ENCODE measurements around the gene DAZ1. TPM values are rescaled to one million over a fixed set of nuclear protein-coding genes. Genes with fewer than 3 reads are reported as not detected.
"Not testable (repeated sequence)": the region's sequence is repeated elsewhere in the genome, so short reads cannot be mapped to it uniquely, and the experiment has no call there.

Gene DAZ1
- total RNA-seq (ENCODE audit: low replicate concordance), result not detected in 2 replicates
- long read RNA-seq, result 0 reads

GRCh38 chrY:23198908-23199307 is at the start of gene DAZ1:
Gene DAZ1 (minus strand): TSS chrY:23199008. CDS start chrY:23198800, 208 bp downstream.
- H3K4me3 Mint-ChIP-seq; H3K27me3 Mint-ChIP-seq; DNase-seq (ENCODE audit: extremely low spot score, unreplicated experiment); H3K4me1 Mint-ChIP-seq (ENCODE audit: unreplicated experiment); H3K36me3 Mint-ChIP-seq; H3K9me3 Mint-ChIP-seq; H3K27ac Mint-ChIP-seq: not testable (repeated sequence)

- not testable (repeated sequence) for H3K9me3 Mint-ChIP-seq; H3K36me3 Mint-ChIP-seq; DNase-seq (ENCODE audit: extremely low spot score, unreplicated experiment); H3K27ac Mint-ChIP-seq; H3K4me3 Mint-ChIP-seq; H3K27me3 Mint-ChIP-seq; H3K4me1 Mint-ChIP-seq (ENCODE audit: unreplicated experiment)
Measured at GRCh38 chrY:23219233-23219632, 20.4 kb upstream of the DAZ1 start, which contains the start of gene DAZ2. Gene DAZ2 (plus strand): TSS chrY:23219533. CDS start chrY:23219741, 208 bp downstream.

DNA sequence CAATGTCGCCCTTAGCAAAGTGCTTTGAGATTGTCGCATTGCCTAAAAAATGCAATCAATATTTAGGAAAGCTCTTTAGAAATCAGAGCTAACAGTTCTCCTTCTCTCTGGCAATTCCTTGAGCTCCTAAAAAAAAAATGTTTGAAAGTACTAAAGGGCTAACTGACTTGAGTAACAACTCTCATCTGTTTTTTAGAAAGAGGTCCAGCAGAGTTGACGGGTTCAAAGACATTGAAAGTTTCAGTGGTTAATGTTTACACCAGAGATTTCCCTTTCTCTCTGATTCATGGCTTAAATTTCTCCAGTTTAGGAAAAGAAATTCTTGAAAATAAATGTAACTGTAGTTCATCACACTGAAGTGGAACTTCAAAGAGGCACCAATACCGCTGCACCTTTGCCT is 11.9 kb upstream of the DAZ1 start:
- H3K9me3 Mint-ChIP-seq; H3K4me3 Mint-ChIP-seq; H3K27me3 Mint-ChIP-seq; DNase-seq (ENCODE audit: extremely low spot score, unreplicated experiment); H3K36me3 Mint-ChIP-seq; H3K4me1 Mint-ChIP-seq (ENCODE audit: unreplicated experiment); H3K27ac Mint-ChIP-seq: not testable (repeated sequence)

DNA sequence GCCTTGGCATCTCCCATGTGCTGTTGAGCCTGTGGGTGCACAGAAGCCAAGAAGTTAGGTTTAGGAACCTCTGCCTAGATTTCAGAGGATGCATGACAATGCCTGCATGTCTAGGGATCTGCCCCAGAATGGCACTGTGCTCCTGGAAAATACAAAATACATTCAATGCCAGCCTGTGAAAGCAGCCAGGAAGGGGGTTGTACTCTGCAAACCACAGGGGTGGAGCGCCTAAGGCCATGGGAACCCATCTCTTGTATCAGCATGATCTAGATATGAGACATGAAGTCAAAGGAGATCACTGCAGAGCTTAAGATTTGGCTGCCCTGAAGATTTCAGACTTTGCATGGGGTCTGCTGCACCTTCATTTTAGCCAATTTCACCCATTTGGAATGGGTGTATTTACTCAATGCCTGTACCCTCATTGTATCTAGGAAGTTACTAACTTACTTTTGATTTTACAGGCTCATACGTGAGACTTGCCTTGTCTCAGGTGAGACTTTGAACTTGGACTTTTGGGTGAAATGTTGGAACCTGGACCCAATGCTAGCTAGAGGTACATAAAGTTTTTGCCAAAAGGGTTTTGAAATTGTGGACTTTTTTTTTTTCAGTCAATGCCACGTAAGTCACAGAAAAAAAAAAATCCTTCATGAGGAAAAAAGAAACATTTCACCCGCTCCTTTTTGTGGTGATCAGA is 11.1 kb upstream of the DAZ1 start:
- not testable (repeated sequence) for H3K36me3 Mint-ChIP-seq; H3K9me3 Mint-ChIP-seq; H3K27ac Mint-ChIP-seq; H3K4me3 Mint-ChIP-seq; DNase-seq (ENCODE audit: extremely low spot score, unreplicated experiment); H3K27me3 Mint-ChIP-seq; H3K4me1 Mint-ChIP-seq (ENCODE audit: unreplicated experiment)

GRCh38 chrY:23207455-23207854 is 8.6 kb upstream of the DAZ1 start:
- H3K4me3 Mint-ChIP-seq; H3K4me1 Mint-ChIP-seq (ENCODE audit: unreplicated experiment); H3K9me3 Mint-ChIP-seq; H3K36me3 Mint-ChIP-seq; H3K27me3 Mint-ChIP-seq; H3K27ac Mint-ChIP-seq; DNase-seq (ENCODE audit: extremely low spot score, unreplicated experiment): not testable (repeated sequence)

Other genes with a start within 250 kb of the DAZ1 start
- not detected in 2 replicates for gene BPY2, start 214.7 kb downstream of the DAZ1 start, total RNA-seq (ENCODE audit: low replicate concordance)
- gene DAZ2, start 20.5 kb upstream of the DAZ1 start, total RNA-seq (ENCODE audit: low replicate concordance), result not detected in 2 replicates

Data from type B pancreatic cell (in vitro differentiated cells).